ENCODE measurements around the gene SLC6A16.
"Not testable (repeated sequence)": the region's sequence is repeated elsewhere in the genome, so short reads cannot be mapped to it uniquely, and the experiment has no call there.

The SLC6A16 gene

GRCh38 chr19:49318296-49318695 lies 6.7 kb downstream of the SLC6A16 start:
- H3K4me3 ChIP-seq = no peak overlapping the region
- no peak overlapping the region for H3K27ac ChIP-seq
- TF ChIP-seq CTCF (IDR thresholded peaks at IDR 0.05) = no peak
- DNase-seq (ENCODE audit: low spot score) = no peak

- Histone ChIP-seq H3K4me3 (no peak overlapping the region), H3K27ac (no peak overlapping the region)
- no peak for DNase-seq (ENCODE audit: low spot score)
- TF ChIP-seq CTCF (IDR thresholded peaks at IDR 0.05) = no peak
Observed at GRCh38 chr19:49316284-49316683, 8.7 kb downstream of the SLC6A16 start.

- TF ChIP-seq CTCF (IDR thresholded peaks at IDR 0.05) = no peak
- DNase-seq (ENCODE audit: low spot score) = no peak
- H3K27ac ChIP-seq = no peak overlapping the region
- no peak overlapping the region for H3K4me3 ChIP-seq
Observed at GRCh38 chr19:49315111-49315510, 9.9 kb downstream of the SLC6A16 start.

GRCh38 chr19:49309087-49309486 lies 15.9 kb downstream of the SLC6A16 start:
- no peak for DNase-seq (ENCODE audit: low spot score)
- Histone ChIP-seq H3K27ac (no peak overlapping the region), H3K4me3 (no peak overlapping the region)
- TF ChIP-seq CTCF (IDR thresholded peaks at IDR 0.05) = no peak

DNA sequence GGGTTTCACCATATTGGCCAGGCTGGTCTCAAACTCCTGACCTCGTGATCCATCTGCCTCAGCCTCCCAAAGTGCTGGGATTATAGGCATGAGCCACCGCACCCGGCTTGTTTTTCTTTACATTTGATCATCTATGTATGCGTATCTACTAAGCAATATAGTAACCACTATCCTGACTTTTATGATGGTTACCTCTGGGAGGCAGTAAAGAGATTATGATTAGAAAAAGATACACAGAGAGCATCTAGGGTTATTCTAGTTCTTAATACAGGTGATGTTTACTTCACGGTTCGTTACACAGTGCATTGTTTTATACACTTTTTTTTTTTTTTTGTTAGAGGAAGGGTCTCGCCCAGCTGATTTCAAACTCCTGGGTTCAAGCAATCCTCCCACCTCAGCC lies 18.3 kb downstream of the SLC6A16 start:
- H3K4me3 ChIP-seq; H3K27ac ChIP-seq; DNase-seq (ENCODE audit: low spot score): not testable (repeated sequence)

- DNase-seq (ENCODE audit: low spot score) = no peak
- H3K27ac ChIP-seq = no peak overlapping the region
- no peak overlapping the region for H3K4me3 ChIP-seq
- TF ChIP-seq CTCF (IDR thresholded peaks at IDR 0.05) = no peak
Observed at GRCh38 chr19:49301866-49302252, 23.1 kb downstream of the SLC6A16 start.

GRCh38 chr19:49301165-49301865 lies 23.7 kb downstream of the SLC6A16 start:
- no peak for DNase-seq (ENCODE audit: low spot score)
- TF ChIP-seq CTCF (IDR thresholded peaks at IDR 0.05) = peak; percentile 68
- peak overlapping the region; percentile 31 for H3K4me3 ChIP-seq
- H3K27ac ChIP-seq = no peak overlapping the region

GRCh38 chr19:49298653-49299052 lies 26.3 kb downstream of the SLC6A16 start:
- not testable (repeated sequence) for H3K27ac ChIP-seq; DNase-seq (ENCODE audit: low spot score); H3K4me3 ChIP-seq

All from coronary artery (tissue), 2 donors.